Motor neuron (in vitro differentiated cells): ENCODE measurements around the gene CD2BP2. TPM values are rescaled to one million over a fixed set of nuclear protein-coding genes. Genes with fewer than 3 reads are reported as not detected.
"Not testable (repeated sequence)": the region's sequence is repeated elsewhere in the genome, so short reads cannot be mapped to it uniquely, and the experiment has no call there.

Experiments used
- ATAC-seq, 8 experiments: fragments of 200-7000 bp; cut with Tn5 transposase; replicated peaks in 6 of 8; 2 replicates each; pipeline ENCODE4 v1.8.0; 2021; ENCODE audit warnings: mild to moderate bottlenecking in 8 of 8, moderate library complexity in 8 of 8
- H3K27ac ChIP-seq, 2 donors: fragments of 250-450 bp; sonication (Bioruptor Pico); 2 replicates each; pipeline ENCODE4 v1.9.0; 2021; ENCODE audit warnings: antibody characterized with exemption in 2 of 2, mild to moderate bottlenecking in 2 of 2, moderate library complexity in 1 of 2
- H3K4me1 ChIP-seq, 2 donors: fragments of 250-450 bp; sonication (Bioruptor Pico); replicated peaks in 1 of 2; 2 replicates each; pipeline ENCODE4 v1.6.1; 2021; ENCODE audit warnings: antibody characterized with exemption in 2 of 2, mild to moderate bottlenecking in 2 of 2, moderate library complexity in 1 of 2
- H3K4me3 ChIP-seq, 5 donors: fragments of 250-450 bp; sonication (Bioruptor Pico); 2 replicates each; pipeline ENCODE4 v1.9.0; 2021; ENCODE audit warnings: antibody characterized with exemption in 5 of 5, mild to moderate bottlenecking in 5 of 5, moderate library complexity in 4 of 5
- WGBS, 10 experiments: fragments of 450-650 bp; shearing (Covaris generic); methylation state at CpG; one replicate each; pipeline ENCODE4 v1.0.0; 2022; 5-methylcytosine and 5-hydroxymethylcytosine counted together
- in situ Hi-C, 9 experiments: fragments of 400-800 bp; cut with MboI; loops; one replicate each; pipeline ENCODE4 v1.15.0; 2021; ENCODE audit warnings: low sequenced_read_pairs in 9 of 9, low pct_unique_long_range_greater_than_20kb in 2 of 9; ENCODE audit not compliant: unreplicated experiment in 9 of 9
- total RNA-seq, 8 experiments: library from RNA; unstranded; fragments of 300-600 nt; gene quantifications; 2 replicates each; pipeline versions ENCODE4 v1.2.3 to v1.2.4, GENCODE V29; 2022

Gene CD2BP2
- total RNA-seq, 8 experiments from 2014 or later = 36.3 to 60.7 (median 44.6) TPM

DNA sequence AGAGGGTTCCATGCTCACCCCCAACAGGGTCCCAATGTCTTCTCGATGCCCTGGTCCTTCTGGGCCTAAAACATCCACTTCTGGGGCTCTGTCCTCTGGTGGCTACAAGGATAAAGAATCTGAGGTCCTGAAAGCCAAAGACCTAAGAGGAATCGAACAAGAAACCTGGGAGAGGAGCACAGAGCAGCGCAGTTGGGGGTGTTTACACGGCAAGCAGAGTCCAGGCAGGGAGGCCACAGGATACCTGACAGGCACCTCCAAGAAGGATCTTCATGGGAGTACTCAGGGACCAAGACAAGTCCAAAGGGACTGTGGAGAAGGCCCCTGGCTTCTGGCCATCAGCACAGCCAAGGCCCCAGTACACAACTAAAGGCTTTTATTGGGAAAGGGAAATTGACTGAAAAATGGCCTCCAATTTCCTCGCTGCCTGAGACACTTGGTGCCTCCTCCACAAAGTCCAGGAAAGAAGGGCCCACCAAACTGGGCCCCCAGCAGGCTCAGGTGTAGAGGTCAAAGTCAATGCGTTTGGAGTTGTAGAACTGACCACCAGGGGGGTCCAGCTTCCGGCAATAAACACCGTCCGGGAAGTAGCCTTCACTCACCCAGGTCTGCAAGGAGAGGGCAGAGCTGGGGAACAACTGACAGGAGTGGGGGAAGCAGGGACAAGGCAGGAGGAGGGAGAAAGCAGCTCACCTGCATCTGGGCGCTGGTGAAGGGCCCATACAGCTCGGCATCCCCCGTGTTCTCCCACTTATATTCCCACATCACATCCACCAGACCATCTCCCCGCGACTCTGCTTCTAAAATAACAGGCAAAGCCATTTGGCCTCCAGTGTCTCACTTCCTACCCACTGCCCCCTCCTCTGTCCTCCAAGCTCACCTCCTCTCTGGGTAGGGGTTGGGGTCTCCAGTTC lies 2.4 kb downstream of the CD2BP2 start:
- in situ Hi-C loops = no loop called here
- peaks cover 10 to 14% of the 10 kb centered on the region in 2 donors for H3K4me1 ChIP-seq
- no peak overlapping the region for H3K4me3 ChIP-seq
- H3K27ac ChIP-seq = no peak overlapping the region
- 40 to 100% (median 89%) methylated on average over 1 to 4 of the region's 14 CpGs; no CpG with 5 or more reads in 1 of the 10 experiments for WGBS, 10 experiments
- no peak for ATAC-seq

DNA sequence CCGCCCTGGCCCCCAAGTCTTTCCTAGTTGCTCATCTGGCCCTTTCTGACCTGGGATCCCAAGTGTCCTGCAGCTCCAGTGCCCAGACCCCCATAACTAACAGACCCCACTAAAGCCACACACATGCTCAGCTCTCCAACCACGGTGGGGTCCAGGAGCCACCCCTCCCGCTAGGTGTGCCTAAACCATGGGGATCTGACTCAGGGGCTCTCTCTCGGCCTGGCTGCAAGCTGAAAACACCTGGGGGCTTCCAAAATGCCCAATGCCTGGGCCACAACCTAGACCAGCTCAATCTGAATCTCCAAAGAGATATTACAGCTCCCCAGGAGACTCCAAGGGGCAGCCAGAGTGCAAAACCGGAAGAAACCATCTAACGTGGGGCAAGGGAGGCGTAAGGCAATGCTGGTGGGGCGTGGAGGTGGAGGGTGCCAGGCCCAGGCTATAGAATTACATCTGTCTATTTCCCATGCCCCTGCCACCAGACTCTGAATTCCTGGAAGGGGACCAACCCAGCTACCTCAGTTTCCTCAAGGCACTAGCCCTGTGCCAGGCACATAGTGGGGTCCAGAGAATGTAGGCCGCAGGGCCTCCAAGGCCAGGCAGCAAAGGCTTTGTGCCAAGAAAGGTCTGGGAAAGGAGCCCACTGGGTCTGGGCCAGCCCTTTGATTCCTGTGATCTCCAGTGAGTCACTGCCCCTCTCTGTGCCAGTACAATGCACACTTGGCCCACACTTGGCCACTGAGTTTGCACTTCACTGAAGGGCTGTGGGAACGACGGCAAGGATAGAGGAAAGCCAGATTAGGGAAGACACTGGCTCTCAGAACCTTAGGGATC lies 3.3 kb downstream of the CD2BP2 start:
- ATAC-seq = no peak
- 8 to 100% (median 88%) methylated on average over 1 to 7 of the region's 11 CpGs; no CpG with 5 or more reads in 3 of the 10 experiments for WGBS, 10 experiments
- in situ Hi-C loops = no loop called here
- H3K4me1 ChIP-seq = peaks cover 10 to 14% of the 10 kb centered on the region in 2 donors
- no peak overlapping the region for H3K27ac ChIP-seq
- H3K4me3 ChIP-seq = no peak overlapping the region

DNA sequence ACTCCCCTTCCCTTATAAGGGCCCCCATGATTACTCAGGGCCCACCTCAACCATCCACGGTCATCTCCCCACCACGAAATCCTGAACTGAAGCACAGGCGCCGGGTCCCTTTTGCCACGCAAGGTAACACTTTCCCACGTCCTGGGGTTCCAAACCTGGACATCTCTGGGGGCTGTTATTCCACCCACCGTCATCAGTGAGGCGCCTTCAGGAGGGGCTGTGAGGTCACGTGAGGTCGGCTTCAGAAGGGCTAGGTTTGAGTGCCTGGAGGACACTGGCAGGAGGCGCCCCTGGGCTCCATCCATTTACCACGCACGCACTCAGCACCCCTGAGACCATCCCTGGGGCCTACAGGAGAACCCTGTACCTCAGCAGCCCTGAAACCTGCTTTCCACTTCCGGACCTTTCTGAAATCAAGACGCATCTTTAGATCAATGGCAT lies 4.1 kb downstream of the CD2BP2 start:
- Histone ChIP-seq H3K27ac (no peak overlapping the region), H3K4me1 (peaks cover 6 to 7% of the 10 kb centered on the region in 2 donors), H3K4me3 (no peak overlapping the region)
- in situ Hi-C loops = no loop called here
- no peak for ATAC-seq
- WGBS, 10 experiments = 87 to 100% (median 98%) methylated on average over 1 to 11 of the region's 15 CpGs; no CpG with 5 or more reads in 4 of the 10 experiments

DNA sequence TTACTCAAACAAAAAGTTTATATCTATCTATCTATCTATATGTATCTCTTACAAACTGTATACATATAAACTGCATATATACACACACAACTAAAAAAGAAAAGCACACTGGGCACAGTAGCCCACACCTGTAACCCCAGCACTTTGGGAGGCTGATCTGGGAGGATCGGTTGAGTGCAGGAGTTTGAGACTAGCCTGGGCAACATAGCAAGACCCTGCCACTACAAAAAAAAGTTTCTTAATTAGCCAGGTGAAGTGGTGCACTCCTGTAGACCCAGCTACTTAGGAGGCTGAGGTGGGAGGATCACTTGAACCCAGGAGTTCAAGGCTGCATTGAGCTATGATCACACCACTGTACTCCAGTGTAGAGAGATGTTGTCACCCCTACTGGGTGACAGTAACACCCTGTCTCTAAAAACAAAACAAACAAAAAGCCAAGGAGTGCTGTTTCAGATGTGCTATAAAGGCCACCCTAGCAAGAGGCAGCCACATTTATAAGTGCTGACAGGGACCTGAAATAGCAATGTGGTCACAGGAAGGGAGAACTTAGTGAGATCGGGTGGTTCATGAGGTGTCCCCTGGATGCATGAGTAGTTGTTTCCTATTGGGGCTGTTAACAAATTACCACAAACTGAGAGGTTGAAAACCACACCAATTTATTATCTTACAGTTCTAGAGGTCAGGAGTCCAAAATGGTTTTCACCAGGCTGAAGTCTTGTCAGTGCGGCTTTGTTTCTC lies 4.8 kb downstream of the CD2BP2 start:
- Histone ChIP-seq H3K4me3 (no peak overlapping the region), H3K4me1 (peaks cover 5 to 6% of the 10 kb centered on the region in 2 donors), H3K27ac (no peak overlapping the region)
- ATAC-seq = no peak
- in situ Hi-C loops = no loop called here
- whole genome bisulfite sequencing, 10 experiments = 86 to 100% (median 95%) methylated on average over 1 to 3 of the region's 3 CpGs; no CpG with 5 or more reads in 2 of the 10 experiments

DNA sequence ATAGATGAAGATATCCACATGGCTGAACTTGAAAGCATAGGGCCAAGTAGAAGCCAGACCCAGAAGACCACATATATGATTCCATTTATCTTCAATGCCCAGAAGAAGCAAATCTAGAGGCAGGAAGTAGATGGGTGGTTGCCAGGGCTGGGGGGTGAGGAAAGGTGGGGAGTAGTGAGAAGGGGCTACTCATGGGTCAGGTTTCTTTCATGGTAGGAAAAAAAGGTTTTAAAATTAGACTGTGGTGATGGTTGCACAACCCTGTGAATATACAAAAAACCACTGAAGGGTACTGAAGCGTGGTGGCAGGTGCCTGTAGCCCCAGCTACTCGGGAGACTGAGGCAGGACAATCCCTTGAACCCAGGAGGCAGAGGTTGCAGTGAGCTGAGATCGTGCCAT lies 5.4 kb downstream of the CD2BP2 start:
- no peak overlapping the region for H3K4me3 ChIP-seq
- no peak overlapping the region for H3K27ac ChIP-seq
- H3K4me1 ChIP-seq = peaks cover 5 to 6% of the 10 kb centered on the region in 2 donors
- in situ Hi-C loops = no loop called here
- WGBS, 10 experiments = 83 to 100% (median 92%) methylated on average over 1 to 3 of the region's 3 CpGs; no CpG with 5 or more reads in 4 of the 10 experiments
- no peak for ATAC-seq

DNA sequence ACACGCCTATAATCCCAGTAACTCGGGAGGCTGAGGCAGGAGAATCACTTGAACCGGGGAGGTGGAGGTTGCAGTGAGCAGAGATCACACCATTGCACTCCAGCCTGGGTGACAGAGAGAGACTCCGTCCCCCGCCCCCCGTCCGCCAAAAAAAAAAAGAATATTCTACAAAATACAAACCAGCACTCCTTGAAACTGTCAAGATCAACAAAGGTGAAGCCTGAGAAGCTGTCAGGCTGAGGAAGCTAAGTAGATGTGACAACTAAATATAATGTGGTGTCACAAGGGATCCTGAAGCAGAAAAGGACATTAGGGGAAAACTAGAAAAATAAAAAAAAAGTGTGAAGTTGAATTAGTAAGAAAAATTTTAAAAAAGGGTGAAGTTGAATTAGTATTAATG lies 6.2 kb downstream of the CD2BP2 start:
- ATAC-seq = no peak
- 84 to 100% (median 92%) methylated on average over 1 to 6 of the region's 7 CpGs; no CpG with 5 or more reads in 1 of the 10 experiments for WGBS, 10 experiments
- no peak overlapping the region for H3K4me3 ChIP-seq
- peaks cover under 1 to 2% of the 10 kb centered on the region in 2 donors for H3K4me1 ChIP-seq
- in situ Hi-C loops = no loop called here
- no peak overlapping the region for H3K27ac ChIP-seq

DNA sequence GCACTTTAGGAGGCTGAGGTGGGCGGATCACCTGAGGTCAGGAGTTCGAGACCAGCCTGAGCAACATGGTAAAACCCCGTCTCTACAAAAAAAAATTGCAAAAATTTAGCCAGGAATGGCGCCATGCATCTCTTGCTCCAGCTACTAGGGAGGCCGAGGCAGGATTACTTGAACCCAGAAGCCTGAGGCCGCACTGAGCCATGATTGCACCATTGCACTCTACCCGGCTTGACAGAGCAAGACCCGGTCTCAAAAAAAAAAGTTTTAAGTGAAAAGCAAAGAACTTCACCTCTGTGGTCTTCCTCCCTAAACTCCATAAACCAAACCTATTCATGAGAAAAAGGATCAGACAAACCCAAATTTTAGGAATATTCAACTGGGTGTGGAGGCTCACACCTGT lies 7.0 kb downstream of the CD2BP2 start:
- in situ Hi-C loops = no loop called here
- Histone ChIP-seq H3K27ac (no peak overlapping the region), H3K4me3 (no peak overlapping the region), H3K4me1 (no peaks in the 10 kb centered on the region)
- no peak for ATAC-seq
- WGBS, 10 experiments = 90 to 100% (median 99%) methylated on average over 1 to 8 of the region's 8 CpGs; no CpG with 5 or more reads in 4 of the 10 experiments

DNA sequence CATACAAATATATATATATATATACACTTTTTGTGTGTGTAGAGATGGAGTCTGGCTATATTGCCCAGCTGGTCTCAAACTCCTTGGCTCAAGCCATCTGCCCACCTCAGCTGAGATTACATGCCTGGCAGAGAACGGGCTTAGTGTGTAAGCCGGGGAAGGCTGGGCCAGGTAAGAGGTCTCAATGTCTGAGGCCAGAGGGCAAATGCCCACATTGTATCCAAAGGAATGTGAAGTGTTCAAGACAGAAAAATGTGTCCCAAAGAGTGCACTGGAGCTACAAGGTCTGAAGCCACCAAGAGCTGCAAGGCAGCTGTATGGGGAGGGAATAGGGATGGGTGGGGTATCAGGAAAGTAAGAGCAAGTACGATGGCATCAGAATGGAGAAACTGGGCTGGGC lies 8.8 kb downstream of the CD2BP2 start:
- H3K4me1 ChIP-seq = no peaks in the 10 kb centered on the region
- no peak overlapping the region for H3K27ac ChIP-seq
- 11 to 100% (median 75%) methylated on average over 1 to 2 of the region's 3 CpGs; no CpG with 5 or more reads in 6 of the 10 experiments for WGBS, 10 experiments
- H3K4me3 ChIP-seq = no peak overlapping the region
- in situ Hi-C loops = no loop called here
- no peak for ATAC-seq

DNA sequence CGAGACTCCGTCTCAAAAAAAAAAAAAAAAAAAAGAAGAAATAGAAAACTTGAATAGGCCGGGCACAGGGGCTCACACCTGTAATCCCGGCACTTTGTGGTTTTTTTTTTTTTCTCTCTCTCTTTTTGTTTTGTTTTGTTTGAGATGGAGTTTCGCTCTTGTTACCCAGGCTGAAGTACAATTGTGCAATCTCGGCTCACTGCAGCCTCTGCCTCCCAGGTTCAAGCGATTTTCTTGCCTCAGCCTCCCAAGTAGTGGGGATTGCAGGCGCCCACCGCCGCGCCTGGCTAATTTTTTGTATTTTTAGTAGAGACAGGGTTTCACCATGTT lies 11.7 kb downstream of the CD2BP2 start:
- WGBS, 10 experiments = 81 to 98% (median 95%) methylated on average over 2 to 10 of the region's 11 CpGs; no CpG with 5 or more reads in 3 of the 10 experiments
- H3K4me1 ChIP-seq, ATAC-seq, H3K27ac ChIP-seq, in situ Hi-C loops, H3K4me3 ChIP-seq: not testable (repeated sequence)

DNA sequence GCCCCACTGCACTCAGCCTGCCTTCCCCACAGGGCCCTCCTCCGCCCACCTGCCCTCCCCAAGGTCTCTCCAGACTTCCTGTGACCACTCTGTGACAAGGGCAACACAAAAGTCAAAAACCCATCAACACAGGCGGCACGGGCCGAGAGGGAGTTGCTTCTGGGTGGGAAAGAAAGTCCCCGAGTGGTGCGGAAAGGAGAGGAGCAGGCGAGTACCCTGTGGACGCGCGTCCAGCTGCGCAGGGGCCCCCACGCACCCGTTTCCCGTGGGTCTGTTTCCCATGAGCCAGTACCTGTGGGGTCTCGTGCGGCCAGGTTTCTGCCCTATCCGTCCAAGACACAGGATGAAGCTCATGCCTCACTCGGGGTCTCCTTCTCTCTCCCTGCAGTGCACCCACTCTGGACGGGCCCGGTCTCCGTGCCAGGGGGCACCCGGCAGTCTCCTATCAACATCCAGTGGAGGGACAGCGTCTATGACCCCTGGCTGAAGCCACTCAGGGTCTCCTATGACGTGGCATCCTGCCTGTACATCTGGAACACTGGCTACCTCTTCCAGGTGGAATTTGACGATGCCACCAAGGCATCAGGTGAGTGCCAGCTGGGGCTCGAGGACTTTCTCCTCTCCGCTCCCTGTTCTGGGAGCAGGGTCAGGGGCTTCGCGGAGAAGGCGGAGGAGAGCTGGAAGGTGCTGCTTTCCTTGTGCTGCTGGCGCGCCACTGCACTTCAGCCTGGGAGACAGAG lies 12.2 kb downstream of the CD2BP2 start:
- ATAC-seq = no peak
- Histone ChIP-seq H3K4me1 (no peaks in the 10 kb centered on the region), H3K27ac (no peak overlapping the region), H3K4me3 (no peak overlapping the region)
- in situ Hi-C loops = no loop called here
- 0 to 100% (median 90%) methylated on average over 1 to 16 of the region's 32 CpGs; no CpG with 5 or more reads in 4 of the 10 experiments for WGBS, 10 experiments

DNA sequence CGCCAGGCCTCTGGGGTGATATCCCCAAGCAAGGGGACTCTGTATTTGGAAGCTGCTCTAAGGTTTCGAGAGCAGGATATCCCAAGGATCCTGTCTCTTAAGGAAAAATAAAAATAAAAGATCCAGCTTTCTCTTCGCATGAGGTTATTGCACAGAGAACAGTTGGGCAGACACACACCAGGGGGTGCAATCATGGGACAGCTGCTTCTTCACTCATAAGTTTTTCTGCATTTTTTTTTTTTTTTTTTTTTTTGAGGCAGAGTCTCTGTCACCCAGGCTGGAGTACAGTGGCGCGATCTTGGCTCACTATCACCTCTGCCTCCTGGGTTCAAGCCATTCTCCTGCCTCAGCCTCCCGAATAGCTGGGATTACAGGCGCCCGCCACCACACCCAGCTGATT lies 13.1 kb downstream of the CD2BP2 start:
- 70 to 100% (median 92%) methylated on average over 2 to 8 of the region's 8 CpGs; no CpG with 5 or more reads in 1 of the 10 experiments for whole genome bisulfite sequencing, 10 experiments
- H3K4me1 ChIP-seq, ATAC-seq, H3K27ac ChIP-seq, H3K4me3 ChIP-seq, in situ Hi-C loops: not testable (repeated sequence)

DNA sequence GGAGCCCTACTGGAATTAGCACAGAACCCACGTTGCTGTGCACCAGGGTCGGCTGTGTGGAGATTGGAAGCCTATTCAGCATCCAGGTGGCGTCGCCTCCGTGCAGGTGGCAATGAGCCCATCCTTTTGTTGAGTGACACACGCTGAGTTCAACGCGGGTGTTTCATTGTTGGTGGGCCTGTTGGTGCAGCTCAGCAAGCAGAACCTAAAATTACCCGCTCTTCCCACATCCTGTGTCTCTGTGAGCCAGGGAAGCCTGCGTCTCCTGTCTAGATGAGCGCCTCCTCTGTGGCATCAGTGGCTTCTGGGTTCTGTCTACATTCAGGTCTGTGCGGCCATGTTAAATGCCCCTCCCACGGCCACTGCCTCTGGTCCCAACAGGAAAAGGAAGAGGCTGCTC lies 14.5 kb downstream of the CD2BP2 start:
- H3K4me1 ChIP-seq = no peaks in the 10 kb centered on the region
- H3K4me3 ChIP-seq = no peak overlapping the region
- in situ Hi-C loops = no loop called here
- no peak overlapping the region for H3K27ac ChIP-seq
- WGBS, 10 experiments = 87 to 100% (median 96%) methylated on average over 3 to 8 of the region's 13 CpGs; no CpG with 5 or more reads in 6 of the 10 experiments
- ATAC-seq = no peak
